ENCODE data around the gene FAM228B.
"Not testable (repeated sequence)": the region's sequence is repeated elsewhere in the genome, so short reads cannot be mapped to it uniquely, and the experiment has no call there.

The FAM228B gene

GRCh38 chr2:24101992-24102391, 21.3 kb upstream of the FAM228B start:
- no peak for DNase-seq (ENCODE audit: low read depth in 2 of 3, low spot score in 1 of 3)

DNA sequence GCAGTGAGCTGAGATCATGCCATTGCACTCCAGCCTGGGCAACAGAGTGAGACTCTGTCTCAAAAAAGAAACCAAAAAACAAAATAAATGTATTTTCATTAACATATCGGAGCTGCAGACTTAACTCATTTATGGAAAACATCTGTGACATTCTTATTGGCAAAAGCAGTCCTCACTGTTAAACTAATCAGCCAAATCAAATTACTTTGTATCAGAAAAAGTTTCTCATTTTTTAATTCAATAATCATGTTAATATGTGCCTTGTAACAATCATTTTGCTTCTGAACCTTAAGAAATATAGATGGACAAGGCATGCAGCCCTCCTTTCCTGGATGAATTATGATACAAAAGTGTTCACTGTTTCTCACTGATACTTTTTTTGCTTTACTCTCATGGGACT, 20.6 kb upstream of the FAM228B start:
- DNase-seq (ENCODE audit: low read depth in 2 of 3, low spot score in 1 of 3), result no peak

DNA sequence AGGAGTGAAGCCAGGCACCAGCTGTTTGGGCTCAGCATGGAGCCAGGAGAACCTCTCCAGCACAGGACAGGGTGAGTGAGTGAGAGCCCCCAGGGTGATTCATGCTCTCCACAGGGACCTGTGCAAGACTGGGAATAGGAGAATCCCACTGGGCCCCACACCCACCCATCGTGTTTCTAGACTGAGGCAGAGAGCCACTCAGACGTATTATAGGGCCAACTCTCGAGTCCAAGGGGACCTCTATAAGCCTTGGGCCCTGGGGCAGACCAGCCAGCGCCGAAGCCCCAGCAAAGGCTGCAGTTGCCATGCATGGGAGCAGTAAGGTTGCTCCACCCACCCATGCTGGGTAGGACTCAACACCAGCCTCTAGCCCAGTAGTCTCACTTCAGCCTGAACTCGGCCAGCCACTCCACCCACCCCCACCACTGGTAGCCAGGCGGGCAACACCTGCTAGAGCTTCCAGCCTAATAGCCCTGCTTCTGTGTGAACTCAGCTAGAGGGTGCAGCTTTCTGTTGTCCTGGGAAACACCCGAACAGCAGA, 19.1 kb upstream of the FAM228B start:
- DNase-seq (ENCODE audit: low read depth in 2 of 3, low spot score in 1 of 3), result no peak

DNA sequence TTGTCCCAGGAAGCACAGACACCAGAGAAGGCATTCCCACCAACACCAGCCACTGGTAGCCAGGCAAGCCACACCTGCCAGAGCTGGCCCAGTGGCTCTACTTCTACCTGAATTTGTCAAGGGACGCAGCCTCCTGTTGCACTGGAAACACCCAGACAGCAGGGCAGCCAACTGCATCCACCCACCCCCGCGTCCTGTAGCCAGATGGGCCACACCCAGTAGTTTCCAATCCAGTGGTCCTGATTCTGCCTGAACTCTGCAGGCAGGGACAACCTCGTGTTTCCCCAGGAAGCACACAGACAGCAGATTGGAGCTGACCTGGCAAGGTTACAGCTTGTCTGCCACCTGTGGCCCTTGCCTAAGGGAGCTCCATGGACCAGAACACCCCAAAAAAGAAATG, 18.4 kb upstream of the FAM228B start:
- no peak for DNase-seq (ENCODE audit: low read depth in 2 of 3, low spot score in 1 of 3)

GRCh38 chr2:24105816-24106215, 17.5 kb upstream of the FAM228B start:
- no peak for DNase-seq (ENCODE audit: low read depth in 2 of 3, low spot score in 1 of 3)

DNA sequence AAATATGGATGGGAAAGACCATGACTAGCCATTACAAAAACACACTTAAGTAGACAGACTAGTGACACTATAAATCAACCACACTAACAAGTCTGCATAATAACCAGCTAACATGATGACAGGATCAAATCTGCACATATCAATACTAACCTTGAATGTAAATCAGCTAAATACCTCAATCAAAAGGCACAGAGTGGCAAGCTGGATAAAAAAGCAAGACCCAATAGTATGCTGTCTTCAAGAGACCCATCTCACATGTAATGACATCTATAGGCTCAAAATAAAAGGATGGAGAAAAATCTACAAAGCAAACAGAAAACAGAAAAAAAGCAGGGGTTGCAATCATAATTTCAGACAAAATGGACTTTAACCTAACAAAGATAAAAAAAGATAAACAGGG, 16.5 kb upstream of the FAM228B start:
- no peak for DNase-seq (ENCODE audit: low read depth in 2 of 3, low spot score in 1 of 3)

GRCh38 chr2:24107336-24107735, 15.9 kb upstream of the FAM228B start:
- DNase-seq (ENCODE audit: low read depth in 2 of 3, low spot score in 1 of 3), result no peak

DNA sequence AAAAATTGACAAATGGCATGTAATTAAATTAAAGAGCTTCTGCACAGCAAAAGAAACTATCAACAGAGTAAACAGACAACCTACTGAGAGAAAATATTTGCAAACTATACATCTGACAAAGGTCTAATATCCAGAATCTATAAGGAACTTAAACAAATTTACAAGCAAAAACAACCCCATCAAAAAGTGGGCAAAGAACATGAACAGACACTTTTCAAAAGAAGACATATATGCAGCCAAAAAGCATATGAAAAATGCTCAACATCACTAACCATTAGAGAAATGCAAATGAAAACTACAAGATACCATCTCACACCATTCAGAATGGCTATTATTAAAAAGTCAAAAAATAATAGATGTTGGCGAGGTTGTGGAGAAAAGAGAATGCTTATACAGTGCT, 13.8 kb upstream of the FAM228B start:
- not testable (repeated sequence) for DNase-seq (ENCODE audit: low read depth in 2 of 3, low spot score in 1 of 3)

DNA sequence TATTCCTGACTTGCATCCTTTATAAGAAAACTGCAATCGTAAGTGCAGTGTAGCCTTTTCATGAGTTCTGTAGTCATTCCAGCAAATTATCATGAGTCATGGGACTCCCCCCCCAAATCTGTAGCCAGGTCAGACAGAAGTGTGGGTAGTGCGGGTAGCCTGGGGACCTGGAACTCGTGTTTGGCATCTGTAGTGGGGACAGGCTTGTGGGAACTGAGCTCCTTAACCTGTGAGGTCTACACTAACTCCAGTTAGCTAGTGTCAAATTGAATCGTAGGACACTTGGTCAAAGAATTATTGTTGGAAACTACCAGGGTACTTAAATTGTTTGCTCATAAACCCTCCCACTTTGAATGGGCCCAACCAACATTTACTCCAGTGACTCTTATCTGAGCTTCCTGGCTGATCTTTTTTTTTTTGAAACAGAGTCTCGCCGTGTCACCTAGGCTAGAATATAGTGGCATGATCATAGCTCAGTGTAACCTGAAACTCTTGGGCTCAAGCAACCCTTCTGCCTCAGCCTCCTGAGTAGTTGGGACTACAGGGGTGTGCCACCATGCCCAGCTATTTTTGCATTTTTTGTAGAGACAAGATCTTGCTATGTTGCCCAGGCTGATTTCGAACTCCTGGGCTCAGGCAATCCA, 12.5 kb upstream of the FAM228B start:
- DNase-seq (ENCODE audit: low read depth in 2 of 3, low spot score in 1 of 3), result no peak

DNA sequence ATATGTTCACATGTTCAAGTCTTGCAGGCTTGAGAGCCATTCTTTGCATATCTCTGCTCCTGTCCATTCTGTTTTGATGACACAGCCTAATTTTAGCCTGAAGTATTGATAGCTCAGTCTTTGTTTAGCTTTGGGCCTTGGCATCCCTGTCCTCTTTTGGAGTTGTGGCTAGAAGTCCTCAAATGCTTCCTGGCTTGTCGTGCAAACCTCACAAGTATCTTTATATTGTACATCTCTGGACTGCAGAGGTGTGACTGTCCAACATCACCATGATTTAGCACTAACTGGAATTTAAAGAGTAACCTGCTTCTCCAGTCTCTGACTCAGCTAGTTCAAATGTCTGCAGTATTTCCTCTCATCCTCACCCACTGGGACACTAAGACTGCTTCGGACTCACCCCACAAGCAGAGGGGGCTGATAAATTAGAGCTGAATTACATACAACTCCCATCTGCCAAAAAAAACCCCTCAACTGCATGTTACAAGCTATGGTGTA, 11.8 kb upstream of the FAM228B start:
- DNase-seq (ENCODE audit: low read depth in 2 of 3, low spot score in 1 of 3), result no peak

GRCh38 chr2:24115057-24115456, 8.2 kb upstream of the FAM228B start:
- no peak for DNase-seq (ENCODE audit: low read depth in 2 of 3, low spot score in 1 of 3)

- no peak for DNase-seq (ENCODE audit: low read depth in 2 of 3, low spot score in 1 of 3)
These were observed 5.4 kb upstream of the FAM228B start for GRCh38 chr2:24117902-24118301.

DNA sequence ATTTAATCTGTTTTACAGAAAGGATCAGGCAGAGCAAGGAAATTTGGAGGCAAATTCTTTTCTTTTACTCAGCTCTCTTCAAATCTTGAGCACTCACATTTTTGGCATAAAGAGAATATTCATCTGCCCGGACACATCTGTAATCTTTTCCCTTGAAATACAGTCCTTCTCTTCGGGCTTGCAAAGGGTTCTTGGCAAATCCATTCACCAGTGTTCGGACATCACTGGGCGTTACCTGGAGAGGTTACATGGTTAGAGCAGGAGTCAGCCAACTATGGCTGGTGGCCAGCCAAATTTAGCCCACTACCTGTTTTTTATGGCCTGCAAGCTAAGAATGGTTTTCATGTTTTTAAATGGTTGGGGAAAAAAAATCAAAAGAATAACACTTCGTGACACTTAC, 2.2 kb upstream of the FAM228B start:
- DNase-seq (ENCODE audit: low read depth in 2 of 3, low spot score in 1 of 3), result no peak

- DNase-seq (ENCODE audit: low read depth in 2 of 3, low spot score in 1 of 3), result no peak
These were observed 1.8 kb upstream of the FAM228B start for GRCh38 chr2:24121469-24121868.

DNA sequence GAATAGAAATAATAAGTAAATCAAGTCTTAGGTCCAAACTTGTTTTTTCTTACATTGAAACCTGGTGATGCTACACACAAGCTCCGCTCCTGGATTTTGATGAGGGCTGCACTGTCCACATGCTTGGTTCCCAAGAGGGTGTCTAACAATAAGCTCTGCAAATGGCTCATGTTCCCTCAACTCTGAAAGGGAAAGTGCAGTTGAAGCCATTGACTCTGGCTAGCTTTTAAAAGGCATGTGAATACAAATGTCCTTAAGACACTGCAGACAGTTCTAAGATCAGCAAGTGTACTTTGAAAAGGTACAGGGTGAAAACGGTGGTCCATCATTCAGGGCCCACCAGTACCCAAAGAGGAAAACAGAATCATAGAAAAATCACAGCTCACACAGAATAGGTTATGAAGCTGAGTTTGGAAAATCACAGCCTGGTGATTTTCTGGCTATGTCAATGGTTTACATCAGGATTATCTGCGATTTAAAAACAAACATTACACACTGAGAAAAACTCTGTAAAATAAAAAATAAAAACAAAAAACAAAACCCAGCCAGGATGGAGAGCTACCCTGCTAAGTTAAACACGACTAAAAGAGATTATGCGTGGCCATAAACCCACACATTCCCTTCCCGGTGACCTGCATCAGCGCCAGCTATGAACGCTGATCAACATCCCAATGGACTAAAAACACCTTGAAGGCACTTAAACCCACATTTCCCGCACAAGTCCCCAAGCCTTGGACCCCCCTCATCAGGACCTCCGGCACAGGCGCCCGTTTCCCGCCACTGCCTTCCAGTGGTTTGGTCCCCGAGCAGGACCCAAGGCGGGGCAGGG, 689 bp upstream of the FAM228B start:
- DNase-seq (ENCODE audit: low read depth in 2 of 3, low spot score in 1 of 3), result no peak

- no peak for DNase-seq (ENCODE audit: low read depth in 2 of 3, low spot score in 1 of 3)
These were observed 782 bp downstream of the FAM228B start for GRCh38 chr2:24123922-24124580.

DNA sequence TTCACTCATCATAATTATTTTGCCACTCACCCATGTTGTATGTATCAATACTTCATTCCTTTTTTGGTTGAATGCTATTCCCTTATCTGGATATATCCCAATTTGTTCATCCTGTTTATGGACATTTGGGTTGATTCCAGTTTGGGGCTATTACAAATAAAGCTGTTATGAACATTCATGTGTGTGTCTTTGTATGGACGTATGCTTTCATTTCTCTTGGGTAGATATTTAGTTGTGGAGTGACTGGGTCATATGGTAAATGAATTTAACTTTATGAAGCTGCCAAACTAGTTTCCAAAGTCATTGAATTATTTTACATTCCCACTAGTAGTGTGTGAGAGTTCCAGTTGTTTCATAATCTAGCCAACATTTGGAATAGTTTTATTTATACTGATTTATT, 2.7 kb downstream of the FAM228B start:
- DNase-seq (ENCODE audit: low read depth in 2 of 3, low spot score in 1 of 3), result no peak

DNA sequence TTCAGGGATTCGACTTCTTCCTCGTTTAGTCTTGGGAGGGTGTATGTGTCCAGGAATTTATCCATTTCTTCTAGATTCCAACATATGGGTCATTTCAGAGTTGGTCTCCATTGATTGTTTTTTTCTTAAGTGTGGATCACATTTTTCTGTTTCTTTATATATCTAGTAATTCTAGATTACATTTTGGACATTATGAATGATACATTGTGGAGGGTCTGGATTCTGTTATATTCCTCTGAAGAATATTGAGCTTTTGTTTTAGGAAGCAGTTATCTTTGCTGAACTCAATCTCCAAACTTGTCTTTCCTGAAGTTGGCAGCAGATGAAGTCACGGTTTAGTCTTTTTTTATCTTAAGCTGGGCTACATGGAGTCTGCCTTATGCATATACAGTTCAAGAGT, 9.3 kb downstream of the FAM228B start:
- DNase-seq (ENCODE audit: low read depth in 2 of 3, low spot score in 1 of 3), result no peak

GRCh38 chr2:24140305-24140704, 17.0 kb downstream of the FAM228B start:
- not testable (repeated sequence) for DNase-seq (ENCODE audit: low read depth in 2 of 3, low spot score in 1 of 3)

- no peak for DNase-seq (ENCODE audit: low read depth in 2 of 3, low spot score in 1 of 3)
These were observed 24.1 kb downstream of the FAM228B start for GRCh38 chr2:24147364-24147763.

GRCh38 chr2:24152413-24153197, 29.3 kb downstream of the FAM228B start:
- no peak for DNase-seq (ENCODE audit: low read depth in 2 of 3, low spot score in 1 of 3)

All from stimulated activated CD4-positive, alpha-beta T cell treated with anti-CD3 and anti-CD28 coated beads, Interleukin-12 subunit alpha, Interleukin-12 subunit beta, amount 100 ng/mL, for 48 hours (primary cell).